Retinal pigment epithelial cell (primary cell): ENCODE results near the gene TMEM45A.
"Not testable (repeated sequence)": the region's sequence is repeated elsewhere in the genome, so short reads cannot be mapped to it uniquely, and the experiment has no call there.

ENCODE experiments used
- DNase-seq: peaks from one replicate; pipeline ENCODE4 v3.0.0-alpha.2; 2010; ENCODE audit warnings: low read depth
- H3K4me3 ChIP-seq: 2 replicates; pipeline ENCODE4 v1.5.1; 2011; ENCODE audit warnings: mild to moderate bottlenecking, low read length, control low read depth, moderate library complexity
- CTCF ChIP-seq: conservative IDR thresholded peaks from 2 replicates; pipeline ENCODE4 v1.5.1; 2011; ENCODE audit warnings: low read depth, low read length, control low read depth, inconsistent platforms

TMEM45A gene

GRCh38 chr3:100486808-100487207 is 5.6 kb upstream of the TMEM45A start:
- no peak overlapping the region for H3K4me3 ChIP-seq
- no peak for DNase-seq
- no peak for TF ChIP-seq CTCF

- TF ChIP-seq CTCF = no peak
- no peak overlapping the region for H3K4me3 ChIP-seq
These were observed 3.3 kb upstream of the TMEM45A start for GRCh38 chr3:100489118-100489517.

GRCh38 chr3:100496711-100497261 is 4.4 kb downstream of the TMEM45A start:
- TF ChIP-seq CTCF = no peak
- no peak for DNase-seq
- H3K4me3 ChIP-seq = no peak overlapping the region

More at GRCh38 chr3:100489118-100489517, 3.3 kb upstream of the TMEM45A start:
- DNase-seq = no peak

GRCh38 chr3:100499651-100500050 is 7.2 kb downstream of the TMEM45A start:
- DNase-seq = no peak
- no peak for TF ChIP-seq CTCF

GRCh38 chr3:100500320-100500880 is 8.0 kb downstream of the TMEM45A start:
- no peak overlapping the region for H3K4me3 ChIP-seq
- DNase-seq = no peak
- no peak for TF ChIP-seq CTCF

More at GRCh38 chr3:100499651-100500050, 7.2 kb downstream of the TMEM45A start:
- no peak overlapping the region for H3K4me3 ChIP-seq

- TF ChIP-seq CTCF = no peak
- DNase-seq = no peak
These were observed 11.0 kb downstream of the TMEM45A start for GRCh38 chr3:100503448-100503847.

GRCh38 chr3:100506355-100506754 is 13.9 kb downstream of the TMEM45A start:
- no peak for TF ChIP-seq CTCF
- no peak overlapping the region for H3K4me3 ChIP-seq
- no peak for DNase-seq

More at GRCh38 chr3:100503448-100503847, 11.0 kb downstream of the TMEM45A start:
- no peak overlapping the region for H3K4me3 ChIP-seq

GRCh38 chr3:100509818-100510217 is 17.4 kb downstream of the TMEM45A start:
- not testable (repeated sequence) for DNase-seq

More at GRCh38 chr3:100509818-100510217, 17.4 kb downstream of the TMEM45A start:
- H3K4me3 ChIP-seq = not testable (repeated sequence)
